Epithelial cell of esophagus (primary cell): ENCODE measurements around the gene ARFGEF2.
"Not testable (repeated sequence)": the region's sequence is repeated elsewhere in the genome, so short reads cannot be mapped to it uniquely, and the experiment has no call there.

ENCODE experiments used
- DNase-seq: peaks from one replicate; pipeline ENCODE4 v3.0.0; 2010; ENCODE audit warnings: low read depth
- H3K4me3 ChIP-seq: 2 replicates; pipeline ENCODE4 v1.5.1; 2011; ENCODE audit warnings: mild to moderate bottlenecking, low read length, control low read depth
- CTCF ChIP-seq: IDR thresholded peaks from 2 replicates; pipeline ENCODE4 v1.5.1; 2011; ENCODE audit warnings: low read depth, mild to moderate bottlenecking, low read length, control low read depth, inconsistent platforms; ENCODE audit not compliant: insufficient read depth; ENCODE audit errors: missing control alignments

The ARFGEF2 gene

GRCh38 chr20:48880331-48880730 is 41.2 kb upstream of the ARFGEF2 start:
- DNase-seq = no peak
- H3K4me3 ChIP-seq = no peak overlapping the region
- TF ChIP-seq CTCF = no peak

- TF ChIP-seq CTCF = no peak
- no peak overlapping the region for H3K4me3 ChIP-seq
- DNase-seq = no peak
Observed at GRCh38 chr20:48880981-48881657, 40.4 kb upstream of the ARFGEF2 start.

GRCh38 chr20:48885237-48885636 is 36.3 kb upstream of the ARFGEF2 start:
- H3K4me3 ChIP-seq = no peak overlapping the region
- TF ChIP-seq CTCF = no peak
- no peak for DNase-seq

GRCh38 chr20:48886194-48886593 is 35.3 kb upstream of the ARFGEF2 start:
- TF ChIP-seq CTCF = no peak
- no peak overlapping the region for H3K4me3 ChIP-seq

GRCh38 chr20:48886811-48887210 is 34.7 kb upstream of the ARFGEF2 start:
- DNase-seq = no peak
- no peak overlapping the region for H3K4me3 ChIP-seq
- no peak for TF ChIP-seq CTCF

More at GRCh38 chr20:48886194-48886593, 35.3 kb upstream of the ARFGEF2 start:
- DNase-seq = no peak

- not testable (repeated sequence) for H3K4me3 ChIP-seq, DNase-seq
Observed at GRCh38 chr20:48888517-48888916, 33.0 kb upstream of the ARFGEF2 start.

- DNase-seq = no peak
- TF ChIP-seq CTCF = no peak
- no peak overlapping the region for H3K4me3 ChIP-seq
Observed at GRCh38 chr20:48889140-48889790, 32.2 kb upstream of the ARFGEF2 start.
